SU-DHL-6 (cell line): ENCODE measurements around the gene PDE6A.

Source experiments
- H2AFZ ChIP-seq: fragments of 200-600 bp; sonication (generic); 2 replicates; pipeline ENCODE4 v1.6.1; 2014; ENCODE audit warnings: low read depth, mild to moderate bottlenecking, moderate library complexity, mixed read lengths, antibody characterized with exemption, low read length; ENCODE audit not compliant: severe bottlenecking
- H3F3A ChIP-seq: fragments of 200-600 bp; shearing (Covaris generic); 2 replicates; pipeline ENCODE4 v1.6.0; 2016; ENCODE audit warnings: antibody characterized with exemption, mild to moderate bottlenecking; ENCODE audit not compliant: insufficient read depth
- H3K27ac ChIP-seq: fragments of 200-600 bp; sonication (generic); 2 replicates; pipeline ENCODE4 v1.5.1; 2016; ENCODE audit warnings: low read depth, mild to moderate bottlenecking, low read length, moderate library complexity, mixed read lengths
- H3K27me3 ChIP-seq: fragments of 200-600 bp; sonication (generic), shearing (Covaris generic); 2 replicates; pipeline ENCODE4 v1.6.0; 2014; ENCODE audit warnings: mild to moderate bottlenecking, low read length
- H3K36me3 ChIP-seq: fragments of 200-600 bp; sonication (generic); 2 replicates; pipeline ENCODE4 v1.6.1; 2014; ENCODE audit warnings: mild to moderate bottlenecking, low read length, mixed read lengths
- H3K4me2 ChIP-seq: fragments of 300-600, 200-600 bp; shearing (Covaris generic), sonication (generic); 2 replicates; pipeline ENCODE4 v1.6.0; 2014; ENCODE audit warnings: low read length, low read depth, mild to moderate bottlenecking; ENCODE audit not compliant: poor library complexity, severe bottlenecking
- H3K4me3 ChIP-seq: fragments of 200-600 bp; sonication (generic); 2 replicates; pipeline ENCODE4 v1.5.1; 2014; ENCODE audit warnings: antibody characterized with exemption, low read length, mild to moderate bottlenecking, mixed read lengths; ENCODE audit not compliant: insufficient read depth, poor library complexity, severe bottlenecking
- H3K79me2 ChIP-seq: fragments of 200-600 bp; sonication (generic); 2 replicates; pipeline ENCODE4 v1.6.1; 2014; ENCODE audit warnings: mild to moderate bottlenecking, low read length, moderate library complexity; ENCODE audit not compliant: insufficient read depth
- H3K9ac ChIP-seq: fragments of 200-600 bp; sonication (generic); 2 replicates; pipeline ENCODE4 v1.7.0; 2014; ENCODE audit warnings: mild to moderate bottlenecking, low read length
- H3K9me2 ChIP-seq: fragments of 200-600 bp; sonication (generic); replicated peaks from 2 replicates; pipeline ENCODE4 v1.6.1; 2014; ENCODE audit warnings: low read length; ENCODE audit not compliant: insufficient read depth
- H3K9me3 ChIP-seq: fragments of 200-600 bp; sonication (generic); 2 replicates; pipeline ENCODE4 v1.6.1; 2014; ENCODE audit warnings: low read length, mixed read lengths; ENCODE audit not compliant: insufficient read depth
- H4K20me1 ChIP-seq: fragments of 200-600 bp; sonication (generic); 2 replicates; pipeline ENCODE4 v1.6.1; 2014; ENCODE audit warnings: low read depth, mild to moderate bottlenecking, antibody characterized with exemption, low read length, moderate library complexity, mixed read lengths
- CTCF ChIP-seq: fragments of 200-600 bp; sonication (generic); IDR thresholded peaks from one replicate; pipeline ENCODE4 v1.5.1; 2017; ENCODE audit warnings: antibody characterized with exemption, mild to moderate bottlenecking, low read length, moderate library complexity; ENCODE audit not compliant: insufficient read depth, poor library complexity, severe bottlenecking
- EZH2phosphoT487 ChIP-seq: fragments of 200-600 bp; sonication (generic), shearing (Covaris generic); conservative IDR thresholded peaks from 2 replicates; pipeline ENCODE4 v1.6.1; 2018; ENCODE audit warnings: mild to moderate bottlenecking, antibody characterized with exemption, low read length, moderate library complexity, mixed read lengths

Gene PDE6A

GRCh38 chr5:149886692-149887470 lies 57.7 kb downstream of the PDE6A start:
- Histone ChIP-seq H2AFZ (no peak overlapping the region), H3K4me2 (no peak overlapping the region)
- TF ChIP-seq CTCF (no peak), EZH2phosphoT487 (no peak)

GRCh38 chr5:149886060-149886459 lies 58.5 kb downstream of the PDE6A start:
- no peak overlapping the region for H3K9ac ChIP-seq
- no peaks in the 10 kb centered on the region for H3F3A ChIP-seq
- TF ChIP-seq EZH2phosphoT487 (no peak), CTCF (no peak)
- no peaks in the 10 kb centered on the region for H3K79me2 ChIP-seq
- no peaks in the 10 kb centered on the region for H3K9me3 ChIP-seq
- no peaks in the 10 kb centered on the region for H3K27me3 ChIP-seq
- no peaks in the 10 kb centered on the region for H3K9me2 ChIP-seq
- no peaks in the 10 kb centered on the region for H3K36me3 ChIP-seq
- no peak overlapping the region for H3K4me3 ChIP-seq
- no peak overlapping the region for H3K27ac ChIP-seq
- H4K20me1 ChIP-seq, result no peaks in the 10 kb centered on the region
- no peak overlapping the region for H2AFZ ChIP-seq
- no peak overlapping the region for H3K4me2 ChIP-seq

More at GRCh38 chr5:149886692-149887470, 57.7 kb downstream of the PDE6A start:
- Histone ChIP-seq H3K9me3 (no peaks in the 10 kb centered on the region), H3K9ac (no peak overlapping the region), H3K4me3 (no peak overlapping the region), H3K27me3 (no peaks in the 10 kb centered on the region), H3K9me2 (no peaks in the 10 kb centered on the region), H3K79me2 (no peaks in the 10 kb centered on the region), H3F3A (no peaks in the 10 kb centered on the region), H3K27ac (no peak overlapping the region), H4K20me1 (no peaks in the 10 kb centered on the region), H3K36me3 (no peaks in the 10 kb centered on the region)

GRCh38 chr5:149885513-149885912 lies 59.1 kb downstream of the PDE6A start:
- Histone ChIP-seq H2AFZ (no peak overlapping the region), H4K20me1 (no peaks in the 10 kb centered on the region), H3K79me2 (no peaks in the 10 kb centered on the region), H3K9ac (no peak overlapping the region), H3K4me3 (no peak overlapping the region), H3K9me2 (no peaks in the 10 kb centered on the region), H3K36me3 (no peaks in the 10 kb centered on the region), H3K4me2 (no peak overlapping the region), H3K27ac (no peak overlapping the region), H3K27me3 (no peaks in the 10 kb centered on the region), H3K9me3 (no peaks in the 10 kb centered on the region), H3F3A (no peaks in the 10 kb centered on the region)
- no peak for TF ChIP-seq EZH2phosphoT487
- no peak for TF ChIP-seq CTCF
